Measurements from ENCODE around the gene PPIE.

PPIE gene

DNA sequence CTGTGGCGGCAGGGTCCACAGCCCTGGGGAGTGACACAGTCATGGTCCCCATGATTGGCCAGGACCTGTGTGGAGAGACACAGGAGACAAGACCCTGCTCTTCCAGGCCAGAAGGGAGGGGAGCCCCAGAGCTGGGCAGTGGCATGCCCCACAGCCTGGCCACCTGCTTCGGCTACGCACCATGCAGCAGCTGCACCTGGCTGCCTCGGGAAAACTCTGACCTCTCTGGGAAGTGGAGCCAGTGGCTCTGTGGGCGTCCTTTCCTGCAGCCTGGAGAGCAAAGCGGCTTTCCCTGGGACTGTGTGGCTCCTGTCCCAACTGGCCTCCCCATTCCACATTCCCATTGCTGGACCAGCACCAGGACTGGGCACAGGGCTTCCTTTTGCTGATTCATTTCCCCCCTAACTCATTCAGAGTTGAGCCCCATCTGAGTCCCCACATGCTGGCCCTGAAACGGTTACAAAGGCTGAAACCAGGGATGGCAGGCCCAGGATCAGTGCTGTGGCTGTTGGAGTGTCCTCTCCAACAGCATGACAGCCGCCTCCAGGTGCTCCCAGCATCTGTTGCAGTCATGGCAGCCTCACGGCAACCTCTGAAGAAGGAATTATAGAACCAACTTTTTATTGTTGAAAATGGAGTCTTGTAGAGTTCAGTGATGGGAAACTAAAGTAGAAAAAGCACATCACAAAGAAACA, 17.4 kb downstream of the PPIE start:
- H3K27ac ChIP-seq (ENCODE audit: insufficient read depth, low read depth, low read length, poor library complexity, severe bottlenecking), result no peak overlapping the region
- 87% methylated on average over 9 of the region's 9 CpGs for WGBS, 2 experiments
- H3K27me3 ChIP-seq (ENCODE audit: control insufficient read depth, insufficient read depth, low read length, poor library complexity, severe bottlenecking), result no peaks in the 10 kb centered on the region
- no peak overlapping the region for H3K4me3 ChIP-seq (ENCODE audit: insufficient read depth, low read depth, low read length)
- peaks cover 33% of the 10 kb centered on the region for H3K36me3 ChIP-seq (ENCODE audit: control insufficient read depth, insufficient read depth, low read length)
- H3K9me3 ChIP-seq (ENCODE audit: control insufficient read depth, low read length), result no peaks in the 10 kb centered on the region
- no peaks in the 10 kb centered on the region for H3K4me1 ChIP-seq (ENCODE audit: control insufficient read depth, insufficient read depth, low read length)

DNA sequence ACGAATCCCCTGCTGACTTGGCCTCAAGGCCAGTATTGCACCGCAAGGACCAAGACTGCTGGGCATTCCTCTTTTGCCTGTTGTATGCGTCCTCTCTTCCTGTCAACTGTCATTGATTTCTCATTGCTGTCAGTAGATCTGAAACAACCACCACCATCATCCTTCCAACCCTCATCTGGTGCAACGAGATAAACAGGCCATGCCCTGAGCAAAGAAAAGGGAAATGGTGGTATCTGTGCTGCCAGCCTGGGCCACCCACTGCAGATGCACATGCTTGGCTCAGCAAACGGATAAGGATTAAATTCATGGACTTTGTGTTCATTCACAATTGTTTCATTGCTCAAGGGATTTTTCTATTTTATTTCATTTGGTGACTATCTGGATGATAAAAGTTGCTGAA, 18.8 kb downstream of the PPIE start:
- H3K36me3 ChIP-seq (ENCODE audit: control insufficient read depth, insufficient read depth, low read length), result peaks cover 20% of the 10 kb centered on the region
- H3K4me3 ChIP-seq (ENCODE audit: insufficient read depth, low read depth, low read length), result no peak overlapping the region
- no peak overlapping the region for H3K27ac ChIP-seq (ENCODE audit: insufficient read depth, low read depth, low read length, poor library complexity, severe bottlenecking)
- no peaks in the 10 kb centered on the region for H3K27me3 ChIP-seq (ENCODE audit: control insufficient read depth, insufficient read depth, low read length, poor library complexity, severe bottlenecking)
- WGBS, 2 experiments, result 95 to 96% methylated on average over 5 of the region's 5 CpGs
- H3K9me3 ChIP-seq (ENCODE audit: control insufficient read depth, low read length), result no peaks in the 10 kb centered on the region
- H3K4me1 ChIP-seq (ENCODE audit: control insufficient read depth, insufficient read depth, low read length), result no peaks in the 10 kb centered on the region

- H3K36me3 ChIP-seq (ENCODE audit: control insufficient read depth, insufficient read depth, low read length), result peaks cover 7% of the 10 kb centered on the region
- no peaks in the 10 kb centered on the region for H3K9me3 ChIP-seq (ENCODE audit: control insufficient read depth, low read length)
- no peak overlapping the region for H3K27ac ChIP-seq (ENCODE audit: insufficient read depth, low read depth, low read length, poor library complexity, severe bottlenecking)
- no peaks in the 10 kb centered on the region for H3K27me3 ChIP-seq (ENCODE audit: control insufficient read depth, insufficient read depth, low read length, poor library complexity, severe bottlenecking)
- WGBS, 2 experiments, result 94 to 95% methylated on average over 16 of the region's 16 CpGs
- no peak overlapping the region for H3K4me3 ChIP-seq (ENCODE audit: insufficient read depth, low read depth, low read length)
- no peaks in the 10 kb centered on the region for H3K4me1 ChIP-seq (ENCODE audit: control insufficient read depth, insufficient read depth, low read length)
Observed at GRCh38 chr1:39758556-39759435, 20.1 kb downstream of the PPIE start.

DNA sequence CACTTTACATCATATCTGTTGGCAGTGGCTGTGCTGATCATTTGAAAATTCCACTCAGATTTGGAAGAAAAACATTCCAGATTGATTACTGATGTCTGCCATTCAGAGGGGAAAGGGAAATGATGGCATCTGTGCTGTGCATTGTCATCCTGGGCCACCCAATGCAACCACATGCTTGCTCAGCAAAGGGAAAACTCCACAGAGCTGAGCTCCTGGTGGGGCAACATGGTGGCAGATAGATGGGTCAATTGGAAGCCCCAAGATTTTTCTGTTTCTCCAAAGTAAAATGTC, 20.7 kb downstream of the PPIE start:
- Histone ChIP-seq H3K4me1 (ENCODE audit: control insufficient read depth, insufficient read depth, low read length) (no peaks in the 10 kb centered on the region), H3K27ac (ENCODE audit: insufficient read depth, low read depth, low read length, poor library complexity, severe bottlenecking) (no peak overlapping the region), H3K36me3 (ENCODE audit: control insufficient read depth, insufficient read depth, low read length) (peaks cover 3% of the 10 kb centered on the region), H3K27me3 (ENCODE audit: control insufficient read depth, insufficient read depth, low read length, poor library complexity, severe bottlenecking) (no peaks in the 10 kb centered on the region), H3K4me3 (ENCODE audit: insufficient read depth, low read depth, low read length) (no peak overlapping the region), H3K9me3 (ENCODE audit: control insufficient read depth, low read length) (no peaks in the 10 kb centered on the region)

- WGBS, 2 experiments, result 94% methylated on average over 16 of the region's 16 CpGs
- Histone ChIP-seq H3K4me1 (ENCODE audit: control insufficient read depth, insufficient read depth, low read length) (no peaks in the 10 kb centered on the region), H3K27me3 (ENCODE audit: control insufficient read depth, insufficient read depth, low read length, poor library complexity, severe bottlenecking) (no peaks in the 10 kb centered on the region), H3K36me3 (ENCODE audit: control insufficient read depth, insufficient read depth, low read length) (no peaks in the 10 kb centered on the region), H3K9me3 (ENCODE audit: control insufficient read depth, low read length) (no peaks in the 10 kb centered on the region), H3K4me3 (ENCODE audit: insufficient read depth, low read depth, low read length) (no peak overlapping the region), H3K27ac (ENCODE audit: insufficient read depth, low read depth, low read length, poor library complexity, severe bottlenecking) (no peak overlapping the region)
Observed at GRCh38 chr1:39760074-39761008, 21.7 kb downstream of the PPIE start.

DNA sequence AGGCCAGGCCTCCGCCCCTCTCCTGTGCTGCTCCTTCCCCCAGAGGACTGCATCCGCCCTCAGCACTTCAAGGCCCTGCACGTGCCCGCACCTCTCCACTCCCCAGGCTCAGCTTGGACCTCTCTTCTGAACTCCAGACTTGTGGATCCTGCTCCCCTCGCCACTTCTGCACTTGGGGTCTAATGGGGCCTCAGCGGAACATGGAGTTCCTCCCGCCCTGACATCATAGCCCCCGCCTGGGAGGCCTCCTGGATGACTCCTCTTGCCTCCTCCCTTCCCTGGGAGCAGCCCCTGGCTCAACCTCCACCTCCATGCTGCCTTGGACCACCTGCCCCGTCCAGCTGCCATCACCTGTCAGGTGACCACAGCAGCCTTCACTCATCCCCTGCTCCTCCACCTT, 22.3 kb downstream of the PPIE start:
- Histone ChIP-seq H3K9me3 (ENCODE audit: control insufficient read depth, low read length) (no peaks in the 10 kb centered on the region), H3K4me1 (ENCODE audit: control insufficient read depth, insufficient read depth, low read length) (no peaks in the 10 kb centered on the region), H3K27ac (ENCODE audit: insufficient read depth, low read depth, low read length, poor library complexity, severe bottlenecking) (no peak overlapping the region), H3K36me3 (ENCODE audit: control insufficient read depth, insufficient read depth, low read length) (no peaks in the 10 kb centered on the region), H3K4me3 (ENCODE audit: insufficient read depth, low read depth, low read length) (no peak overlapping the region), H3K27me3 (ENCODE audit: control insufficient read depth, insufficient read depth, low read length, poor library complexity, severe bottlenecking) (no peaks in the 10 kb centered on the region)
- WGBS, 2 experiments, result 85 to 88% methylated on average over 9 of the region's 9 CpGs

DNA sequence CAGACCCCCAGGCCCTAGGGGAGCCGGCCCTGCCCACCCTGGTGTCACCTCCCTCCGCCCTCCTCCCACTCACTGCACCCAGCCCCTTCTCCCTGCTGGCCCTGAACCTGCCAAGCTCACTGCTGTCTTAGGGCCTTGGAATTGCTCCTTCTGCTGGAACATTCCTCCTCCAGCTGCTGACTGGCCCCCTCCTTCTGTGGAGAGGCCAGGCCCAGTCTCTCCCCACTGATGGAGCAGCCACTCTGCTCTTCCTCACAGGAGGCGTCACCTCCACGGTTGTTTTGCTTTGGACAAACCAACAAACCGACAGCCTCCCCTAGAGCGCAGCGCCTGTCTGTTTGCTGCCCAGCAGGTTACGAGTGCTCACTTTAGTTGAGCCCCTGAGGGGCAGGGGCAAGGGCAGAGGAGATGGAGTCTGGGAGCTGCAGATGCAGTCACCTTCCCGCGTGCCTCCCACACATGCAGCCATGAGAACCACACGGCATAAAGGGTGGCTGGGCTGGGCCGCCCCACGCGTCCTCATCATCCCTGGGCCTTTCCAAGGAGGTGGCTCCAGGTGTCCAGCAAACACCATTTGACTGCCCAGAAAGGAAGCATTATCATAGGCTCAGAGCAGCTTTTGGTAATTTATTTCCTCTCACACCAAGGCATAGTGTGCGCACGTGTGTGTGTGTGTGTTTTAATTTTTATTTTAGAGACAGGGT, 23.0 kb downstream of the PPIE start:
- Histone ChIP-seq H3K9me3 (ENCODE audit: control insufficient read depth, low read length) (no peaks in the 10 kb centered on the region), H3K4me1 (ENCODE audit: control insufficient read depth, insufficient read depth, low read length) (no peaks in the 10 kb centered on the region), H3K27me3 (ENCODE audit: control insufficient read depth, insufficient read depth, low read length, poor library complexity, severe bottlenecking) (no peaks in the 10 kb centered on the region), H3K27ac (ENCODE audit: insufficient read depth, low read depth, low read length, poor library complexity, severe bottlenecking) (no peak overlapping the region), H3K4me3 (ENCODE audit: insufficient read depth, low read depth, low read length) (no peak overlapping the region), H3K36me3 (ENCODE audit: control insufficient read depth, insufficient read depth, low read length) (no peaks in the 10 kb centered on the region)
- 90 to 94% methylated on average over 16 of the region's 16 CpGs for WGBS, 2 experiments

GRCh38 chr1:39762550-39763540, 24.2 kb downstream of the PPIE start:
- H3K9me3 ChIP-seq (ENCODE audit: control insufficient read depth, low read length), result no peaks in the 10 kb centered on the region

More at GRCh38 chr1:39762550-39763540, 24.2 kb downstream of the PPIE start:
- Histone ChIP-seq H3K4me1 (ENCODE audit: control insufficient read depth, insufficient read depth, low read length) (no peaks in the 10 kb centered on the region), H3K27me3 (ENCODE audit: control insufficient read depth, insufficient read depth, low read length, poor library complexity, severe bottlenecking) (no peaks in the 10 kb centered on the region), H3K4me3 (ENCODE audit: insufficient read depth, low read depth, low read length) (no peak overlapping the region), H3K36me3 (ENCODE audit: control insufficient read depth, insufficient read depth, low read length) (no peaks in the 10 kb centered on the region), H3K27ac (ENCODE audit: insufficient read depth, low read depth, low read length, poor library complexity, severe bottlenecking) (no peak overlapping the region)
- 94 to 97% methylated on average over 27 to 30 of the region's 30 CpGs for WGBS, 2 experiments

All from ectodermal cell (in vitro differentiated cells).